H1 (cell line): ENCODE results near the gene ZNFX1. TPM values are rescaled to one million over a fixed set of nuclear protein-coding genes. Genes with fewer than 3 reads are reported as not detected.

ENCODE experiments used
- CBX5 ChIP-seq: fragments of 300-800, 300-1000 bp; sonication (generic); IDR thresholded peaks from 2 replicates; pipeline ENCODE4 v1.7.1; 2016; ENCODE audit warnings: antibody characterized with exemption, low read length, low read depth
- HDAC6 ChIP-seq: IDR thresholded peaks from one replicate; pipeline ENCODE4 v1.7.1; 2012; ENCODE audit warnings: low read depth, mild to moderate bottlenecking, inconsistent platforms, low read length, moderate library complexity
- NRF1 ChIP-seq: IDR thresholded peaks from 2 replicates; pipeline ENCODE4 v1.6.1; 2011; ENCODE audit warnings: mild to moderate bottlenecking, low read depth, low read length, improper control_type of control experiment
- POLR2AphosphoS5 ChIP-seq: IDR thresholded peaks from 2 replicates; pipeline ENCODE4 v1.6.1; 2011; ENCODE audit warnings: low read depth, low read length
- polyA plus RNA-seq, 7 experiments: library from polyadenylated mRNA; depleted of rRNA in 3 of 7; stranded (reverse) in 5 of 7; unstranded in 2 of 7; fragments of >200 nt in 5 of 7; fragments of 200-250 nt in 2 of 7; gene quantifications; 1 replicate in 5 of 7; 2 replicates in 1 of 7; 4 replicates in 1 of 7; pipeline versions ENCODE4 v1.2.1 to v1.2.3, GENCODE V29; 2011 to 2013; ENCODE audit warnings: missing spikeins in 2 of 7, mixed read lengths in 2 of 7
- total RNA-seq: library from RNA; stranded (reverse); fragmentation: NEBNext Ultra II Directional; extraction: Animal tissue kit (Norgen Biotek cat#: 25700); gene quantifications from 2 replicates; pipeline ENCODE4 v1.2.1, GENCODE V29; 2021

ZNFX1 gene
- total and polyA plus RNA-seq, 2 of the 8 experiments (the other 6 are each of a cell fraction or from before 2014, with no cell fraction given): 3.1 to 11.3 TPM

GRCh38 chr20:49324306-49324705 is 46.4 kb upstream of the ZNFX1 start (continued):
- TF ChIP-seq NRF1 (no peak), HDAC6 (no peak), CBX5 (no peak), POLR2AphosphoS5 (no peak)
